ENCODE results near the gene TLNRD1.
"Not testable (repeated sequence)": the region's sequence is repeated elsewhere in the genome, so short reads cannot be mapped to it uniquely, and the experiment has no call there.

The TLNRD1 gene

DNA sequence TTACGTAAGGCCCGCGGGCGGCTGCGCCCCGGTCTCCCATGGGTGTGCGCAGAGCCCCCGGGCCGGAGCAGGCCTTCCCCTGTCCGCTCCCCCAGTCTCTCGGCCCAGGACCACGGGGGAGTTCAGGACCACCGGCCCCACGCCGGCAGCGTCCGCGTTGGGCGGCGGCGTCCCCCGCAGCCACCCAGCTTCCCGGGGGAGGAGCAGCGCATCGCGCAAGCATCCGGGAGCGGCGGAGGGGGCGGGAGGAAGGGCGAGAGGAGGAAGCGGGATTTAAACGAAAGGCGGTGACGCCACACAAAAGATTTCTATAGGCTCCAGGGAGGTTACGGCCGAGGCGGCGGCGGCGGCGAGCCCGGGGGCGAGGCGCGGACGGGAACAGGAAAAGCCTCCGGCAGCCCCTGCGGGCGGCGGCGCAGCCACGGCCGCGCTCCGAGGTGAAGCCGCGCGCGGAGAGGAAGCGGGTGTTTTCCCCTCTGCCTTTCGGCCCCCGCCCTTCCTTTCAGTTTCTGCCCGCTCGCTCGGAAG lies at the start of gene TLNRD1:
Gene TLNRD1 (plus strand): TSS at position 300 of the 528 bp plus-strand sequence. CDS start 1,349 bp downstream, outside the sequence.
- peak; percentile 86 for DNase-seq (ENCODE audit: low read depth, low spot score)

DNA sequence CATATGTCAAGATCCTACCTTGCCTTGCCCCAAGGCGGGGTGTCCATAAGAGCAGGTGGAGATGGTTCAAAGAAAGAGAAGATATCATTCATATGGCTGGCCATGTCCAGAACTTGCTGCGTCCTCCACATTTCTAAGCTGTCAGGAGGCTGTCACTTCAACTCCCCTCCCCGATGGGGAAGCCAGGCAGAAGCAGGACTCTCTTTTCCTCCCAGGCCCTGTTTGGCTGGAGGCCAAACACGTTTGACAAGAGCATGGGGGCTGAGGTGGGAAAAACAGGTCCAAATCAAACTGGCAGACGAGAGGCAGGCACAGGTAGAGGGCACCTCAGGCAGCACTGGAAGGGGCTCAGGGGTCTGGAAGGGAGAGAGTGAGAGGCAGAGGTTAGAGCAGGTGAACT lies 48.8 kb upstream of the TLNRD1 start:
- DNase-seq (ENCODE audit: low read depth, low spot score) = no peak

DNA sequence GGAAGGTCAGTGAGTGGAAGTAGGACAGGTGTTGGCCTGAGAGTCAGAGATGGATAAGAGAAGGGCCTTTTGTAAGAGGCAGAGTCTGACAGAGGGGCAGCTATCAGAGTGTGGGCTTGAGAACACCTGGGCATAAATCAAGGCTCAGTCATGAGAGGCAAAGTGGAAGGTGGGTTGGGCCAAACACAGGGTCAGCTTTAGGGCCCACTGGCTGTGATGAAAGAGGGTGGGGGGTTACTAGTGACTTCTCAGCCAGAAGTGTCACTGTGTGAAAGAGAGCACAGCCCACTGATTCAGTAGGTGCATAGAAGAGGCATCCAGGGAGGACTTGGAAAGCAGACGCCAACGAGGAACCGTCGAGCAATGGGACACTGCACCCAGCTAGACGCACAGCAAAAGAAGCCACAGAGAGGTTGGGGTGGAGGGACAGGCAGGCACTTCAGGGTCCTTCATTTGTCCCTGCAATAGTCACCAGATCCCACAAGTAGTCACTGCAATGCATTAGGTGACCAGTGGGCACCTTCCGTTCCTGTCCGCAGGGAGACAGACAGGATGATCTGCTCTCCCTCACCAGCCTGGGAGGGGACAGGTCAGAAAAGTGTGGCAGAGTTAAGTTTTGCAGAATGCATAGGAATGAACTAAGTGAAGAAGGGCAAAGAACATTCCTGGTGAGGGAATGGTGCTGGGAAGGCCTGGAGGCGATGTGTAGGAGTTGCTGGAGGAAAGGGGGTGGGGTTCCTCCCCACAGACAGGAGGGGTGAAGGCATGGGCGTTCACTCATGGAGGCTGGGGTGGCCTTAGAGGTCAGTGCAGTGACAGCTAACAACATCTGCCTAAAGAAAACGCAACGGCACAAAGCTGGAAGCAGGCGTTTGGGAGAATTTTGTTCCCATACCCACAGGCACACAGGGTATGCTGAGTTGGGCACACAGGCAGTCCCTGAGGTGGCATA lies 47.4 kb upstream of the TLNRD1 start:
- peak; percentile 27 for DNase-seq (ENCODE audit: low read depth, low spot score)

DNA sequence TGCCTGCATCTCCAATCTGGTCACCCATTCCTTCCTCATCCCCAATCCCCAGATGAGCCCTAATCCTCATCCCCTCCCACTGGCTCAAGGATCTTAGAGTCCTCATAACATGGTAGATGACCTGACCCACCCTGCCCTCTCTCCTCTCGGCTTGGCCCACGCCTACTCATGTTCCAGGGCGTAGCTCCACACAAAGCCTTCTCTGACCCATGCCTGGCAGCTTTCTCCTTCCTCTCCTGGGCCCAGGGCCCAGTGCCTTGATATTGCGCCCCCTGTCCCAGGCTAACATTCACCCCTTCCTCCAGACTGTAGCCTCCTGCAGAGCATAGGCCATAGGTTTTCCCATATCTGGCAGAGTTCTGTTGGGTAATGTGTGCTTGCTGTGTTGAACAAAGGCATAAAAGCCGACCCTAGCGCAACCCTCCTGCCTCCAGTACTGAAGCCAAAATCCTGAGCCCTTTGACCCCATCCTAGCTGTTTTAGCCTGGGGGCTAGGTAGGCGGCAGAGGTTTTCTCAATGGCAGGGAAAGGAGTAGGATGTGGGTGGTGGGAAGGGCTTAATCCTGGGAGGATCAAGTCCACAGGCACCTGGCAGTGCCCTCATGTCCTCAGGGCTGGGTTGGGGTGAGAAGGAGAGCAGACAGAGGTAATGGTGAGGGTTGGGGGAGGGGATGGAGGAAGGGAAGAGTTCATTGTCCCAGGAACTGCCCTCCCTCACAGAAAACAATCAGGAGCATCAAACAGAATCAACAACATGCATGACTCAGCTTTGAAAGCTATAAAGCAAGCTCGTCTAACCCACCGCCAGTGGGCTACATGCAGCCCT lies 46.6 kb upstream of the TLNRD1 start:
- DNase-seq (ENCODE audit: low read depth, low spot score) = peak; percentile 89

DNA sequence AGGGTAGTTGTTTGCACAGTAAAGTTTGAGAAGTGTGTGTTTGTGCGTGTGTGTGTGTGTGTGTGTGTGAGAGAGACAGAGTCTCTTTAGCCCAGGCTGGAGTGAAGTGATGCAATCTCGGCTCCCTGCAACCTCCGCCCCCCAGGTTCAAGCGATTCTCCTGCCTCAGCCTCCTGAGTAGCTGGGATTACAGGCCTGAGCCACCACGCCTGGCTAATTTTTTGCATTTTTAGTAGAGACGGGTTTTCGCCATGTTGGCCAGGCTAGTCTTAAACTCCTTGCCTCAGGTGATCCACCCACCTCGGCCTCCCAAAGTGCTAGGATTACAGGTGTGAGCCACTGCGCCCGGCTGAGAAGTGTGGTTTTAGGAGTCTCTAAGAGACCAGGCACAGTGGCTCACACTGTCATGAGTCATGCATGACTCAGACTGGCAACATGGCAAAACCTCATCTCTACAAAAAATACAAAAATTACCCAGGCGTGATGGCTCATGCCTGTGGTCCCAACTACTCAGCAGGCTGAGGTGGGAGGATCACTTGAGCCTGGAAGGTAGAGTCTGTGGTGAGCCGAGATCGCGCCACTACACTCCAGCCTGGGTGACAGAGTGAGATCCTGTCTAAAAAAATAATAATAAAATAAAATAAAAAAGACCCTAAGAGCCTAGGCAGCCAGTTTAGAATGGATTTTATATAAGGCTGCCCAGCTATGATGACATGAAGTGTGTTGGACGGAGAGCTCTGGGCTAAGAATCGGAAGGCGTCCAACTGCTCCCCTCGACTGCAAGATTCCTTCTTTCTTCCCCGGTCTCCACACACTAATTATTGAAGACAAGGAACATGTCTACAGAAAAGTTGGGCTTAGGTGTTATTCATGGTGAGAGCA lies 44.9 kb upstream of the TLNRD1 start:
- peak; percentile 17 for DNase-seq (ENCODE audit: low read depth, low spot score)

DNA sequence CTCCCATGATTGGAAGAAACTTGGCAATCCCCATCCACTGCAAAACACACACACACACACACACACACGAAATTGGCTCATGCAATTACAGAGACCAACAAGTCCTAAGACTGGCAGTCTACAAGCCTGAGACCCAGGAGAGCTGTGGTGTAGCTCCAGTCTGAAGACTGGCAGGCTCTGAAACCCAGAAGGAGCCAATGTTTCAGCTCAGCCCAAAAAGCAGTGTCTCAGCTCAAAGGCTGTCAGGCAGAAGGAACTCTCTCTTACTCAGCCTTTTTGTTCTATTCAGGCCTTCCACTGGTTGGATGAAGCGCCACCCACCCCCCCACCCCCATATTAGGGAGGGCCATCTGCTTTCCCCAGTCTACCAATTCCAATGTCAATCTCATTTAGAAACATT lies 43.2 kb upstream of the TLNRD1 start:
- no peak for DNase-seq (ENCODE audit: low read depth, low spot score)

DNA sequence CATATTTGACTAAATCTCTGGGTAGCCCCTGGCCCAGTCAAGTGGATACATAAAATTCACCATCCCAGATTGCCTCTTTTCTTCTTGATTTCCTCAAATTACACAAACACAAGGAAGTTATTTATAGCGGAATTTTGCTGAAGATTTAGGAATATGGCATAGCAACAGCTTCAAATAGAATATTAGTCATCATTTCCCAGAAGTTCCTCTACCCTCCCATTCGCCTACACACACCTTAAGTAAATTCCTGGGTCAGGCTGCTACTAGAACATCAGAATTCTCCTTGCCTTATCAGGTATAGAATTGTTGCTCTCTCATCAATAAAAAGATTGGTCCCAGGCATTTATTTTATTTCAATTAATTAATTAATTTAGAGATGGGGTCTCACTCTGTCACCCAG lies 42.7 kb upstream of the TLNRD1 start:
- DNase-seq (ENCODE audit: low read depth, low spot score) = no peak

DNA sequence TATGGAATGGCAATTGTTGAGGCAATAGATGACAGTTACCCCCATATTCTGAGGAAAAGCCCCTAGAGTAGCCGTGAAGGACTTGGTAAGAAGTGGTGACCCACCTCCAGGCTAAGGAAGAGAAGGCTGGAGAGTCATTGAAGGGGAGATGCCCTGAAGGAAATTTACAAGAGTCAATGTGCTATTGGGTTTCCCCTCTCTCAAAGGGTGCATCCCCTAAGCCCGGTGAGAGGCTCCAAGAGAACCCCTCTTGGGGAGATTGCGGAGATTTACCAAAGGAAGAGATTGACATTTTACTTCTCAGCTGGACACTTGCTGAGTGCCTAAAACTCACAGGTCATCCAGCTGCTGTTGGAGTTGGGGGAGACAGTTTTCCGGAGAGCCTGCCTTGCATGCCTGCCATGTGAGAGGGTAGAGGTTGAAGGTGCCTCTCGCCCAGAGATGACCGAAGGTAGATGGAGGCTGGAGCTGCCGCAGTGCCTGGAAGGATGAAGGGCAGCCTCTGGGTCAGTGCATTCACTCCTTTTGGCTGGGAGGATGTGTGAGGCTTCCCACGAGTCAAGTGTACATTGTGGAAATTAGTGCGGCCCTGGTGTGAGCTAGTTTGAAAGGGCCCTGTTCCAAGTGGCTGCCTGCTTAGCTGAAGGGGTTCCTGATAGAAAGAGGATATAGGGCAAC lies 41.8 kb upstream of the TLNRD1 start:
- no peak for DNase-seq (ENCODE audit: low read depth, low spot score)

DNA sequence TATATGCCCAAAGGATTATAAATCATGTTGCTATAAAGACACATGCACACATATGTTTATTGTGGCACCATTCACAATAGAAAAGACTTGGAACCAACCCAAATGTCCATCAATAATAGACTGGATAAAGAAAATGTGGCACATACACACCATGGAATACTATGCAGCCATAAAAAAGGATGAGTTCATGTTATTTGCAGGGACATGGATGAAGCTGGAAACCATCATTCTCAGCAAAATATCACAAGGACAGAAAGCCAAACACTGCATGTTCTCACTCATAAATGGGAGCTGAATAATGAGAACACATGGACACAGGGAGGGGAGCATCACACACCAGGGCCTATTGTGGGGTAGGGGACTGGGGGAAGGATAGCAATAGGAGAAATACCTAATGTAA lies 35.3 kb upstream of the TLNRD1 start:
- DNase-seq (ENCODE audit: low read depth, low spot score) = not testable (repeated sequence)

DNA sequence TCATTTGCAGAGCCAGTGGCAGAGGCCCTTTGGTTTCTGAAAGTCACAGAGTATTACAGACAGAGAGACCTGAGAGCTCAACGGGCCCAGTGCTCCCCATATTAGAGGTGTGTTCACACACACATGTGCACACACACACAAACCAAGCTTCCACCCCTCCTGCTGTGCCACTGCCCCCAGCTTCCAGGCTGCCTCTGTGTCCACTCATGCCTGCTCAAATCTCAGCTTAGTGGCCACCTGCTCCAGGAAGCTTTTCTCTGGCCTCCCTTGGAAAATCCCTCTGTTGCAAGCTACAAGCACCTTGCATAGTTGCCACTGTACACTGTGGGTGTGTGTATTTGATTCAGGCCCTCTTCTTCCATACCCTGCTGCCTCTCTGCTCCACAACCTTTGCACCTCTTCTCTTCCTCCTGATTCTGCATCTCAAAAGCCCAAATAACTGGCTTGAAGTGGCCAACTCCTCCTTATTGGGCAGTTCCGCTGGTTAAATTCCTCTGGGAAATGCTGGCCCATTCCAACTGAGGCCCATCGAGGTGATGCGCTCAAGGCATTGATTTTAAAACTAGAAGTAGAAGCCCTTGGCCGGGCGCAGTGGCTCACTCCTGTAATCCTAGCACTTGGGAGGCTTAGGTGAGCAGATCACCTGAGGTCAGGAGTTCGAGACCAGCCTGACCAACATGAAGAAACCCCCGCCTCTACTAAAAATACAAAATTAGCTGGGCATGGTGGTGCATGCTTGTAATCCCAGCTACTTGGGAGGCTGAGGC lies 34.1 kb upstream of the TLNRD1 start:
- no peak for DNase-seq (ENCODE audit: low read depth, low spot score)

DNA sequence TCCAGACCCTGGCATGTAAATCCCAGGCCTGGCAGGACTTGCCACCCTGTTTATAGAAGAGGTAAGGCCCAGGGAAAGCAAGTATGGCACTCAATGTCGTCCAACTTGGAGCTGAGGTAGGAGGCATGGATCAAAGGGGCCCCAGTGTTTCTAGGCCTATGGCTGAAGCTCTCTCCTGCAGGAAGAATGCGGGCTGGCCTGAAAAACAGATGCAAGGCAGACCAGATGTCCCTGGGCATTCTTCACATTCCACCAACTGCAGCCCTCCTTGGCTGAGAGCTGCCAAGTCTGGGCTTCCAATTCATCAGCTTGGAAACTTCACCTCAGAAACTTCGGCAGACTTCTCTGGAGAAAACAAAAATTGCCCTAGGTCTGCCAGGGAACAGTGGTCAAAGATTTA lies 33.3 kb upstream of the TLNRD1 start:
- DNase-seq (ENCODE audit: low read depth, low spot score) = peak; percentile 96

DNA sequence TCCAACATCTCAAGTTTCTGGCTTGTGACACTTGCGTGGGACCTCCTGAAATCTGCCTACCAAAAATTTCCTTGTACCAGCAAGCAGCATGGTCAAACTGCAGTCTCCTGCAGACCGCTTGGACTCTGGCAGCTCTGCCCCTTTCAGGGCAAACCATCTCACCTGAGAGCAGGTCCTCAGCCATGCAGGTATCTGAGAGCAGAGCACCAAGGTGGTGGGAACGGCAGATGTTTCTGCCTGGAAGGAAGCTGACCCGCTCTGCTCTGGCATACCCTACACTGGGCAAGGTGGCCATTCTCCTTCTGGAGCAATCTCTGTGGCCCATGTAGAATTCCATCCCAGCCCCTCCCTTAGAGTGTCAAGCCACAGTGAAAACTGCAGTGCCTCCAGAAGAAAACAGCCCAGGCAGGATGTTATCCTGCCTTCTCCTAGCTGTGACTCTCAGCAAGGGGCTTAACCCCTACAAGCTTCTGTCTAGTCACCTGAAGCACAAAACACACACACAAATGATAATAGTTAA lies 32.7 kb upstream of the TLNRD1 start:
- no peak for DNase-seq (ENCODE audit: low read depth, low spot score)

DNA sequence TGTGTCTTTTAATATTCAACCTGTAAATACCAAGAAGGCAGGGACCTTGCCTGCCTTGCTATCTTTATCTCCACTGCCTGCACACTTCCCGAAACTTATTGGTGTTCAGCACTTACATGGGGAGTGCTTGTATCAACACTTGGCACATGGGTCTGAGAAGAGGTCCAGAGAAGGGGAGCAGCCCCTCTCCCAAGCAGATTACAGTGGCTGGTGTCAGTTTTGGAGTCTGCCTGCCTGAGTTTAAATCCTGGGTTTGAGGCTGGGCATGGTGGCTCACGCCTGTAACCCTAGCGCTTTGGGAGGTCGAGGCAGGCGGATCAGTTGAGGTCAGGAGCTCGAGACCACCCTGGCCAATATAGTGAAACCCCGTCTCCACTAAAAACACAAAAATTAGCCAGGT lies 31.4 kb upstream of the TLNRD1 start:
- DNase-seq (ENCODE audit: low read depth, low spot score) = no peak

DNA sequence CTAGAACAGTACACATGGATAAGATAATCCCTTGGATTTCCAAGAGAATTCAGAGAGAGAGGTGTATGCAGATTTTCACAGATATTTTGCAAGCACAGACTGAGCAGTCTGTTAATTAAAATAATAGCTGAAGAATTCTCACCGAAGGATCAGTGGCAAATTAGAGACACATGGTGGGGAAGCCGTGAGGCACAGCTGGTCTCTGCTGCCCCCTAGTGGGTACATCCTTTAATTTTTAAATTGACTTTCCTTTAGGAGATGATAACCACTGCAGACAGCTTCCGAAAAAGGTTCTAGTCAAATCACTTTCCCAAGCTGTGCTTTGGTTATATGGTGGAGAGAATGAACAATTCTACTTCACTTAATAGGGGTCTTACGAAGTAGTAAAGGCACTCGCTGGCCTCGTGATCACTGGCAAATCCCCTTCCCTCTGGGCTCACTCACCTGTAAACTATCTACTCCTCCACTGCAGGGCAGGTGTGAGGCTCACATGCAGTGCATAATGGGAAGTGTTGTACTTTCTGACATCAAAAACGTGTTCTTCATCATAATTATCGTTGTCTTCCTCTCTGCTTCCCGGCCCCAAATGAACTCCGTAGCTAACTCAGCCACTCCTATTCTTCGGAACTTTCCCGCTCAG lies 30.6 kb upstream of the TLNRD1 start:
- DNase-seq (ENCODE audit: low read depth, low spot score) = peak; percentile 67

DNA sequence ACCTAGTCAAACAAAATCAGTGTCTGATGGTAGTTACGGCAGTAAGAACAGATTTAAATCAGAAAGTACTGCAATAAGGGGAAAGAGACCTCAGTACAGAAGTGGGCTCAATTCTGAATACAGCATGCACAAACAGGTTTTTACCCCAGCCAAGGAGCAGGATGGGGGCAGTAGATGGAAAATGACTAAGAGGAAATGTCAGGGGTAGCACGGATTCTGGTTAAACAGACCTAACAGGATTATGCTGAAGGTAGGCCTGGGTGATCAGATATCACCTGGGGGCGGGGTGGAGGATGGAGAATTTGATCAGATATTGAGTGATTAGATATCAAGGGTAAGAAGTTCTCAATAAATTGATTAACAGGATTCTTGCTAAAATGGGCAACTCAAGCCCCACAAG lies 30.1 kb upstream of the TLNRD1 start:
- DNase-seq (ENCODE audit: low read depth, low spot score) = no peak

DNA sequence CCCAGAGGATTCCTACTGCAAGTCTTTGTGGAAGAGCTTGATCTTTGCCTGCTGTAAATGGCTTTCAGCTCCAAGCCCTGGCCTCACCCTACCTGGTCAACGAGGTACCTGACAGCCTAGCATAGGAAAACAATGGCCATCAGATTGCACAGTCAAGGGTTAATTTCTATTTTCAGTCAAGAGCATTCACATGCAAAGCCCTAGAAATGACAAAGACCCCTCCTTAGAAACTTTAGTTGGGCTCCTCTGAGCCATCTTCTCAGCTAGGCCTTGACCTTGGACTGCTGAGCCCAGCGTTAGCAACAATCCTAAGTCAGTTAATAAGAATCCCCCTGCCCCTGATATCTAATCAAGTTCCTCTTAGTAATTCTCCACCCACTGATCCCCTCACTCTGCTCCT lies 29.6 kb upstream of the TLNRD1 start:
- DNase-seq (ENCODE audit: low read depth, low spot score) = no peak

DNA sequence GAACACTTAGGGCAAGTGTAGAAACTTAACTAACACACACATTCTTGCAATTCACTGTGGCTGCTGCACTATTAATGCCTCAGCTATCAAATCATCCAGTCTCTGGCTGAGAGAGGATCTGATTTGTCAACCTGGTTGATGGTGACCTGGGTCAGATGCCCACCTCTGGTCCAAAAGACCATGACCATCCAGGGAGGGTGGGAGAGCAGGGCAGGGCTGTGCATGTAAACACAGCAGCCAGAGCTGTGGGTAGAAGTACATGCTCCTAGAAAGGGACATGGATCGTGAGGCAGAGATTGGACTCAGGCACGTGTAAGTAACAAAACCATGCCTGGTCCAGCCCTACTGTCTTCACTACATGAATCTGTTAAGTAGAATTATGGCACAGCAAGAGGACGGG lies 28.4 kb upstream of the TLNRD1 start:
- DNase-seq (ENCODE audit: low read depth, low spot score) = no peak

DNA sequence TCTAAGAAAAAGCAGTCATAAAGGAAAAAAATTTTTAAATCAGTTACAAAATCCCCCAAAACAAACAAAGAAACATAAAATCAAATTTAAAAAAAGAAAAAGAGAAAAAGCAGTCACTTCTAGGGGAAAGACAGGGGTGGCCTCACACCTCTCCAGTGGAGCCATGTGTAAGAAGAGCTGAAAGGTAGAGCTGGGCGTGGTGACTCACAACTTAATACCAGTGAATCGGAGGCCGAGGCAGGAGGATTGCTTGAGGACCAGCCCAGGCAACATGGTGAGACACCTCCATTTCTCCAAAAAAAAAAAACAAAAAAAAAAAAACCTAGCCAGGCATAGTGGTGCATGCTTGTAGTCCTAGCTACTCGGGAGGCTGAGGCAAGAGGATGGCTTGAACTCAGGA lies 25.8 kb upstream of the TLNRD1 start:
- DNase-seq (ENCODE audit: low read depth, low spot score) = no peak

DNA sequence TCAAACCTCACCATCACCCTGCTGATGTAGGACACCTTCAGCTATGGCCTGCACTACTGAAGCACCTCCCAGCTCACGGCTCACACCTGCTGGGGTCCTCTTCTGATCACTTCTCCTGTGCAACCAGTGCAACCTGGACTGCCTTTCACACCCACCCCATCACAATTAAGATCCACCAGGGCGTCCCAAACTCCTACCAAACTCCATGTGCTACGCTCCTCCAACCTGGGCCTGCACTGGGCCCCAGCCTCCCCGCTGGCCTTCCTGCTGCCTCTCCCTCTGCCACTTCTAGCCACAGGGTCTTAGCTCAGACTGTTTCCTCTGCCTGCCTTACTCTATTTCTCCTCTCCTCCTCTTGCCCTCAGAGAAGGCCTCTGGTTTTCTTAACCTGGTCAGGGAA lies 23.9 kb upstream of the TLNRD1 start:
- DNase-seq (ENCODE audit: low read depth, low spot score) = no peak
